Measurements from ENCODE around the gene FBLN2. TPM values are rescaled to one million over a fixed set of nuclear protein-coding genes. Genes with fewer than 3 reads are reported as not detected.

FBLN2 gene
- total RNA-seq, 1 experiment from 2014 or later: 0.11 TPM

- no peaks in the 10 kb centered on the region for H3K27me3 ChIP-seq (ENCODE audit: low read length)
- no peak overlapping the region for H2AFZ ChIP-seq (ENCODE audit: low read length)
- H3K9me3 ChIP-seq (ENCODE audit: low read length): no peaks in the 10 kb centered on the region
- no peak for TF ChIP-seq EZH2 (IDR thresholded peaks at IDR 0.05; ENCODE audit: low read length, unreplicated experiment)
- TF ChIP-seq, protein P1, sequence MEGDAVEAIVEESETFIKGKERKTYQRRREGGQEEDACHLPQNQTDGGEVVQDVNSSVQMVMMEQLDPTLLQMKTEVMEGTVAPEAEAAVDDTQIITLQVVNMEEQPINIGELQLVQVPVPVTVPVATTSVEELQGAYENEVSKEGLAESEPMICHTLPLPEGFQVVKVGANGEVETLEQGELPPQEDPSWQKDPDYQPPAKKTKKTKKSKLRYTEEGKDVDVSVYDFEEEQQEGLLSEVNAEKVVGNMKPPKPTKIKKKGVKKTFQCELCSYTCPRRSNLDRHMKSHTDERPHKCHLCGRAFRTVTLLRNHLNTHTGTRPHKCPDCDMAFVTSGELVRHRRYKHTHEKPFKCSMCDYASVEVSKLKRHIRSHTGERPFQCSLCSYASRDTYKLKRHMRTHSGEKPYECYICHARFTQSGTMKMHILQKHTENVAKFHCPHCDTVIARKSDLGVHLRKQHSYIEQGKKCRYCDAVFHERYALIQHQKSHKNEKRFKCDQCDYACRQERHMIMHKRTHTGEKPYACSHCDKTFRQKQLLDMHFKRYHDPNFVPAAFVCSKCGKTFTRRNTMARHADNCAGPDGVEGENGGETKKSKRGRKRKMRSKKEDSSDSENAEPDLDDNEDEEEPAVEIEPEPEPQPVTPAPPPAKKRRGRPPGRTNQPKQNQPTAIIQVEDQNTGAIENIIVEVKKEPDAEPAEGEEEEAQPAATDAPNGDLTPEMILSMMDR (conservative IDR thresholded peaks at IDR 0.05; ENCODE audit: low read depth, low read length): no peak
- TF ChIP-seq EZH2phosphoT487 (IDR thresholded peaks at IDR 0.05; ENCODE audit: borderline replicate concordance, low read length): no peak
- no TSS peak for BruUV-seq (replicated peaks)
- DNase-seq (no peak), ATAC-seq (no peak)
- H3K27ac ChIP-seq (ENCODE audit: low read length): no peak overlapping the region
- no peaks in the 10 kb centered on the region for H3K36me3 ChIP-seq (ENCODE audit: low read depth, low read length)
- no peak overlapping the region for H3K4me3 ChIP-seq (ENCODE audit: low read length)
- peaks cover 16% of the 10 kb centered on the region for H3K4me1 ChIP-seq (ENCODE audit: insufficient read depth, low read length)
- ChIA-PET POLR2A (ENCODE audit: unreplicated experiment) (no interaction called here), CTCF (no interaction called here)
- no peaks in the 10 kb centered on the region for H4K20me1 ChIP-seq (ENCODE audit: low read length)
- no peak overlapping the region for H3K4me2 ChIP-seq (ENCODE audit: low read length)
- no peaks in the 10 kb centered on the region for H3K9me2 ChIP-seq (replicated peaks; ENCODE audit: low read length)
- intact Hi-C loops (cut with micrococcal nuclease): no loop called here
- no peak overlapping the region for H3K9ac ChIP-seq (ENCODE audit: low read length)
- H3F3A ChIP-seq (ENCODE audit: low read length, unreplicated experiment): no peaks in the 10 kb centered on the region
- no peaks in the 10 kb centered on the region for H3K79me2 ChIP-seq (ENCODE audit: low read length)
Observed at GRCh38 chr3:13532631-13533030, 16.3 kb upstream of the FBLN2 start.

DNA sequence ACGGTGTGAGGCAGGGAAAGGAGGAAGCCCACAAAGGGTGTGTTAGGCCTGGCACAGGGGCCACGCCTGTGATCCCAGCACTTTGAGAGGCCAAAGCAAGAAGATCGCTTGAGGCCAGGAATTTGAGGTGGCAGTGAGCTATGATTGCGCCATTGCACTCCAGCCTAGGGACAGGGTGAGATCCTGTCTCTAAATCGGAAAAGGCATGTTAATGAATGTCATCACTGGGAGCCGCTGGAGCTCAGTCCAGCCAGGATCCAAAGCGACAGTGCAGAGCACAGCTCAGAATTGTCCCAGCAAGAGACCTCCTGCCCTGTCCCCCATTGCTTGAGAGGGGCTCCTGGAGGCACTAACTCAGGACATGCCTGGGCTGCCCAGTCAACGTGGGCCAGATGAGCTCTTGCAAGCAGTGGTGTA is 15.0 kb upstream of the FBLN2 start:
- no peak for ATAC-seq
- Histone ChIP-seq H3K9me3 (ENCODE audit: low read length) (no peaks in the 10 kb centered on the region), H3F3A (ENCODE audit: low read length, unreplicated experiment) (no peaks in the 10 kb centered on the region), H3K4me2 (ENCODE audit: low read length) (no peak overlapping the region), H3K9me2 (replicated peaks; ENCODE audit: low read length) (no peaks in the 10 kb centered on the region), H3K4me3 (ENCODE audit: low read length) (no peak overlapping the region), H4K20me1 (ENCODE audit: low read length) (no peaks in the 10 kb centered on the region), H3K79me2 (ENCODE audit: low read length) (no peaks in the 10 kb centered on the region), H3K36me3 (ENCODE audit: low read depth, low read length) (no peaks in the 10 kb centered on the region), H3K9ac (ENCODE audit: low read length) (no peak overlapping the region), H3K27me3 (ENCODE audit: low read length) (no peaks in the 10 kb centered on the region), H2AFZ (ENCODE audit: low read length) (no peak overlapping the region), H3K4me1 (ENCODE audit: insufficient read depth, low read length) (peaks cover 28% of the 10 kb centered on the region), H3K27ac (ENCODE audit: low read length) (no peak overlapping the region)
- TF ChIP-seq EZH2 (IDR thresholded peaks at IDR 0.05; ENCODE audit: low read length, unreplicated experiment) (no peak), EZH2phosphoT487 (IDR thresholded peaks at IDR 0.05; ENCODE audit: borderline replicate concordance, low read length) (no peak)
- TF ChIP-seq, protein P1 (conservative IDR thresholded peaks at IDR 0.05; ENCODE audit: low read depth, low read length): no peak
- no peak for DNase-seq
- intact Hi-C loops (cut with micrococcal nuclease): no loop called here
- ChIA-PET POLR2A (ENCODE audit: unreplicated experiment) (interaction anchor here (0.6 kb wide), 1 partner anchor 282 kb away, joined by 3 read pairs; no protein-coding TSS in a partner anchor), CTCF (no interaction called here)
- BruUV-seq (replicated peaks): no TSS peak

- H3K9ac ChIP-seq (ENCODE audit: low read length): no peak overlapping the region
- no peak overlapping the region for H3K4me2 ChIP-seq (ENCODE audit: low read length)
- no TSS peak for BruUV-seq (replicated peaks)
- H3K27me3 ChIP-seq (ENCODE audit: low read length): no peaks in the 10 kb centered on the region
- H3K4me3 ChIP-seq (ENCODE audit: low read length): no peak overlapping the region
- TF ChIP-seq EZH2phosphoT487 (IDR thresholded peaks at IDR 0.05; ENCODE audit: borderline replicate concordance, low read length) (no peak), EZH2 (IDR thresholded peaks at IDR 0.05; ENCODE audit: low read length, unreplicated experiment) (no peak)
- TF ChIP-seq, protein P1 (conservative IDR thresholded peaks at IDR 0.05; ENCODE audit: low read depth, low read length): no peak
- intact Hi-C loops (cut with micrococcal nuclease): no loop called here
- CTCF ChIA-PET: no interaction called here
- no peaks in the 10 kb centered on the region for H3K36me3 ChIP-seq (ENCODE audit: low read depth, low read length)
- ATAC-seq (no peak), DNase-seq (no peak)
- no peaks in the 10 kb centered on the region for H3K9me3 ChIP-seq (ENCODE audit: low read length)
- POLR2A ChIA-PET (ENCODE audit: unreplicated experiment): no interaction called here
- H3K27ac ChIP-seq (ENCODE audit: low read length): no peak overlapping the region
- no peaks in the 10 kb centered on the region for H3F3A ChIP-seq (ENCODE audit: low read length, unreplicated experiment)
- H4K20me1 ChIP-seq (ENCODE audit: low read length): no peaks in the 10 kb centered on the region
- peaks cover 38% of the 10 kb centered on the region for H3K4me1 ChIP-seq (ENCODE audit: insufficient read depth, low read length)
- H3K9me2 ChIP-seq (replicated peaks; ENCODE audit: low read length): no peaks in the 10 kb centered on the region
- no peaks in the 10 kb centered on the region for H3K79me2 ChIP-seq (ENCODE audit: low read length)
- no peak overlapping the region for H2AFZ ChIP-seq (ENCODE audit: low read length)
Observed at GRCh38 chr3:13535526-13535875, 13.4 kb upstream of the FBLN2 start.

All from PC-3 (cell line).